GM12892 (cell line): ENCODE measurements around the gene PXDC1.

Source experiments
- POLR2A ChIP-seq: IDR thresholded peaks from 2 replicates; pipeline ENCODE4 v1.6.1; 2011; ENCODE audit warnings: low read depth, low read length, control low read depth
- POLR2AphosphoS5 ChIP-seq: IDR thresholded peaks from 2 replicates; pipeline ENCODE4 v1.6.1; 2011; ENCODE audit warnings: low read depth, low read length, control low read depth
- TAF1 ChIP-seq: IDR thresholded peaks from 2 replicates; pipeline ENCODE4 v1.6.1; 2011; ENCODE audit warnings: low read depth, mild to moderate bottlenecking, control low read depth, low read length, borderline replicate concordance

GRCh38 chr6:3707024-3707423, 44.5 kb downstream of the PXDC1 start:
- TF ChIP-seq POLR2A = no peak
- no peak for TF ChIP-seq POLR2AphosphoS5
- no peak for TF ChIP-seq TAF1
